Ovary (tissue), 3 donors: Measurements from ENCODE around the gene ALDH7A1.

ENCODE experiments used
- POLR2A ChIP-seq: fragments of 450-650 bp; IDR thresholded peaks from one replicate; pipeline ENCODE4 v1.6.1; 2017; ENCODE audit warnings: antibody characterized with exemption, mild to moderate bottlenecking, moderate library complexity
- TF ChIP-seq, protein P1 (sequence below), 3 donors: fragments of 450-650 bp in 2 of 3; fragments of 200-600 bp in 1 of 3; IDR thresholded peaks; one replicate each; pipeline versions ENCODE4 v1.5.1 to v1.8.0; 2016 to 2022; ENCODE audit warnings: antibody characterized with exemption in 3 of 3, mild to moderate bottlenecking in 1 of 3
- donor health status: DM: no; HTN: no; CAD: no.

DNA sequence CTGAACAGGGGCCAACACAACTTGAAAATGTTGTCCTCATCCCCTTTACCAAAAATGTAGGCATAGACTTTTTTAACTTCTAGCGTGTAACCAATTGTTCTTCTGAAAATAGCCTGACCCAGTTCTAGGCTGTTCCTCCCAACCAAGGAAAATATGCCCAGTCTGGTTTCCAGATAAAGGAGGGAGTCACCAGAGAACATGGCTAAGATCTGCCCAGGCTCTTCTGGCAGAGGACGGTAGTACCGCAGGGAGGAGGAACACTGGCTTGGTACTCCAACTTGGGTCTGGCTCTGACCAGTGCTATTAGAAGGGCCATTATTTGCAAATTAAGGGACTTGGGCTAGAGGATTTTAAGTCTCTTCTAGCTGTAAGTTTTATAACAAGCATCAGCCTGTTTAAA is 108.7 kb downstream of the ALDH7A1 start:
- TF ChIP-seq, protein P1, sequence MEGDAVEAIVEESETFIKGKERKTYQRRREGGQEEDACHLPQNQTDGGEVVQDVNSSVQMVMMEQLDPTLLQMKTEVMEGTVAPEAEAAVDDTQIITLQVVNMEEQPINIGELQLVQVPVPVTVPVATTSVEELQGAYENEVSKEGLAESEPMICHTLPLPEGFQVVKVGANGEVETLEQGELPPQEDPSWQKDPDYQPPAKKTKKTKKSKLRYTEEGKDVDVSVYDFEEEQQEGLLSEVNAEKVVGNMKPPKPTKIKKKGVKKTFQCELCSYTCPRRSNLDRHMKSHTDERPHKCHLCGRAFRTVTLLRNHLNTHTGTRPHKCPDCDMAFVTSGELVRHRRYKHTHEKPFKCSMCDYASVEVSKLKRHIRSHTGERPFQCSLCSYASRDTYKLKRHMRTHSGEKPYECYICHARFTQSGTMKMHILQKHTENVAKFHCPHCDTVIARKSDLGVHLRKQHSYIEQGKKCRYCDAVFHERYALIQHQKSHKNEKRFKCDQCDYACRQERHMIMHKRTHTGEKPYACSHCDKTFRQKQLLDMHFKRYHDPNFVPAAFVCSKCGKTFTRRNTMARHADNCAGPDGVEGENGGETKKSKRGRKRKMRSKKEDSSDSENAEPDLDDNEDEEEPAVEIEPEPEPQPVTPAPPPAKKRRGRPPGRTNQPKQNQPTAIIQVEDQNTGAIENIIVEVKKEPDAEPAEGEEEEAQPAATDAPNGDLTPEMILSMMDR (IDR thresholded peaks at IDR 0.05), result no peak
- TF ChIP-seq POLR2A, result no peak
